B cell (primary cell): ENCODE results near the gene HCN4.

ENCODE experiments used
- EZH2 ChIP-seq: IDR thresholded peaks from 2 replicates; pipeline ENCODE4 v1.6.1; 2012; ENCODE audit warnings: borderline replicate concordance, low read depth, mild to moderate bottlenecking, moderate library complexity, low read length; ENCODE audit not compliant: insufficient read depth, poor library complexity, severe bottlenecking
- TF ChIP-seq, protein P1 (sequence below): fragments of 200-600 bp; IDR thresholded peaks from one replicate; pipeline ENCODE4 v1.8.0; 2022; ENCODE audit warnings: antibody characterized with exemption, mild to moderate bottlenecking

DNA sequence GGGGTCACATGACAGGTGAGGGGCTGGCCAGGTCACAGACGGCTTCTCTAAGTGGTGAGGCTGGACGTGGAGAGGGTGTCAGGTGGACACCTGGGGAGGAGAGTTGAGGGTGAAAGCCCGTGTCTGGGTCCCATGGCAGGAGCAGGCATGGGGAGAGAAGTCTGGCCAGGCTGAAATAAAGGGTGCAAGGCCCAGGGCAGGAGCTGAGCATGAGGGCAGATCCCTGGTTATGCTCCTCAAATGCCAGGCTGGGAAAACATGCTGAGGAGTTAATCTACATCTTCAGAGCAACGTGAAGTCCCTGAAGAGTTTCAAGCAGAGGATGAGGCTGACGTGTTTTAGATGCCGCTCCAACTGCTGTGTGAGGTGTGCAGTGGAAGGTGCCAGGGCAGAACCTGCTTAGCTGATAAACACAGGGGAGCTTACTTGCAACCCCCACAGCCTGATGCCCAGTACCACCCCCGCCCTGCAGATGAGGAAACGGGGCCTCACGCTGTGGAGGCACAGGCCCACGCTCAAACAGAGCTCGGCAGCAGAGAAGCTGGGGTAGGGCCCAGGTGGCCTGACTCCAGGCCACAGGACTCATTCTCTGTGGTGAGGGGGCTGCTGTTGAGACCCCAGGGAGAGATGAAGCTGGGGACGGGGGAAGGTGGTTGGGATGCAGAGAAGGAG lies 40.5 kb downstream of the HCN4 start:
- TF ChIP-seq, protein P1, sequence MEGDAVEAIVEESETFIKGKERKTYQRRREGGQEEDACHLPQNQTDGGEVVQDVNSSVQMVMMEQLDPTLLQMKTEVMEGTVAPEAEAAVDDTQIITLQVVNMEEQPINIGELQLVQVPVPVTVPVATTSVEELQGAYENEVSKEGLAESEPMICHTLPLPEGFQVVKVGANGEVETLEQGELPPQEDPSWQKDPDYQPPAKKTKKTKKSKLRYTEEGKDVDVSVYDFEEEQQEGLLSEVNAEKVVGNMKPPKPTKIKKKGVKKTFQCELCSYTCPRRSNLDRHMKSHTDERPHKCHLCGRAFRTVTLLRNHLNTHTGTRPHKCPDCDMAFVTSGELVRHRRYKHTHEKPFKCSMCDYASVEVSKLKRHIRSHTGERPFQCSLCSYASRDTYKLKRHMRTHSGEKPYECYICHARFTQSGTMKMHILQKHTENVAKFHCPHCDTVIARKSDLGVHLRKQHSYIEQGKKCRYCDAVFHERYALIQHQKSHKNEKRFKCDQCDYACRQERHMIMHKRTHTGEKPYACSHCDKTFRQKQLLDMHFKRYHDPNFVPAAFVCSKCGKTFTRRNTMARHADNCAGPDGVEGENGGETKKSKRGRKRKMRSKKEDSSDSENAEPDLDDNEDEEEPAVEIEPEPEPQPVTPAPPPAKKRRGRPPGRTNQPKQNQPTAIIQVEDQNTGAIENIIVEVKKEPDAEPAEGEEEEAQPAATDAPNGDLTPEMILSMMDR: no peak
- no peak for TF ChIP-seq EZH2
